Measurements from ENCODE around the gene FBXO31. TPM values are rescaled to one million over a fixed set of nuclear protein-coding genes. Genes with fewer than 3 reads are reported as not detected.
"Not testable (repeated sequence)": the region's sequence is repeated elsewhere in the genome, so short reads cannot be mapped to it uniquely, and the experiment has no call there.

The FBXO31 gene
- polyA plus RNA-seq, 3 donors from 2014 or later, result 13.0 to 24.8 (median 14.9) TPM

- Mint-ChIP-seq H3K4me3 (no peak overlapping the region), H3K36me3 (peaks cover 10 to 39% (median 14%) of the 10 kb centered on the region in 3 donors)
These were observed 23.0 kb upstream of the FBXO31 start for GRCh38 chr16:87406495-87407088.

GRCh38 chr16:87404764-87405625, 21.4 kb upstream of the FBXO31 start:
- no peak for DNase-seq
- peaks cover 10 to 32% (median 10%) of the 10 kb centered on the region in 3 donors for H3K36me3 Mint-ChIP-seq
- H3K27ac Mint-ChIP-seq, result no peak overlapping the region
- H3K9me3 Mint-ChIP-seq, result no peaks in the 10 kb centered on the region
- H3K4me1 Mint-ChIP-seq, result peaks cover 0 to 11% of the 10 kb centered on the region in 2 donors
- H3K4me3 Mint-ChIP-seq, result no peak overlapping the region
- peaks cover 0 to 11% (median 8%) of the 10 kb centered on the region in 3 donors for H3K27me3 Mint-ChIP-seq (ENCODE audit: low read depth in 3 of 3)

More at GRCh38 chr16:87406495-87407088, 23.0 kb upstream of the FBXO31 start:
- H3K9me3 Mint-ChIP-seq, result no peaks in the 10 kb centered on the region
- no peak for DNase-seq
- peak overlapping the region in 2 of 6 donors; percentile 57 to 58 for H3K27ac Mint-ChIP-seq
- peaks cover 0 to 11% of the 10 kb centered on the region in 2 donors for H3K4me1 Mint-ChIP-seq
- peaks cover 0 to 8% (median 6%) of the 10 kb centered on the region in 3 donors for H3K27me3 Mint-ChIP-seq (ENCODE audit: low read depth in 3 of 3)

GRCh38 chr16:87395181-87395842, 11.7 kb upstream of the FBXO31 start:
- Mint-ChIP-seq H3K27ac (peak overlapping the region in 4 of 6 donors; percentile 15 to 90 (median 48)), H3K4me1 (peaks cover 41 to 50% of the 10 kb centered on the region in 2 donors), H3K36me3 (peaks cover 4 to 5% (median 4%) of the 10 kb centered on the region in 3 donors)

GRCh38 chr16:87393680-87394055, 10.1 kb upstream of the FBXO31 start:
- Mint-ChIP-seq H3K36me3 (no peaks in the 10 kb centered on the region), H3K4me3 (peak overlapping the region; percentile 90 to 95 (median 90)), H3K4me1 (peaks cover 46 to 54% of the 10 kb centered on the region in 2 donors), H3K27ac (peak overlapping the region; percentile 89 to 97 (median 94)), H3K9me3 (no peaks in the 10 kb centered on the region), H3K27me3 (ENCODE audit: low read depth in 3 of 3) (peaks cover under 1 to 26% (median 5%) of the 10 kb centered on the region in 3 donors)
- DNase-seq, result no peak

More at GRCh38 chr16:87395181-87395842, 11.7 kb upstream of the FBXO31 start:
- no peak for DNase-seq
- Mint-ChIP-seq H3K4me3 (peak overlapping the region in 2 of 5 donors; percentile 1 to 42), H3K9me3 (no peaks in the 10 kb centered on the region), H3K27me3 (ENCODE audit: low read depth in 3 of 3) (peaks cover 0 to 29% (median 5%) of the 10 kb centered on the region in 3 donors)

- peak in 2 of 3 donors; percentile 38 to 39 for DNase-seq
- H3K27ac Mint-ChIP-seq, result peak overlapping the region; percentile 89 to 97 (median 94)
- peak overlapping the region; percentile 90 to 95 (median 90) for H3K4me3 Mint-ChIP-seq
- H3K36me3 Mint-ChIP-seq, result no peaks in the 10 kb centered on the region
- H3K27me3 Mint-ChIP-seq (ENCODE audit: low read depth in 3 of 3), result peaks cover 5 to 26% (median 6%) of the 10 kb centered on the region in 3 donors
- H3K9me3 Mint-ChIP-seq, result no peaks in the 10 kb centered on the region
- peaks cover 49 to 61% of the 10 kb centered on the region in 2 donors for H3K4me1 Mint-ChIP-seq
These were observed 9.5 kb upstream of the FBXO31 start for GRCh38 chr16:87392821-87393679.

GRCh38 chr16:87391950-87392820, 8.6 kb upstream of the FBXO31 start, which contains the start of gene MAP1LC3B:
Gene MAP1LC3B (plus strand): TSS chr16:87392336. CDS start chr16:87392428, 92 bp downstream.
- Mint-ChIP-seq H3K36me3 (no peaks in the 10 kb centered on the region), H3K4me1 (peaks cover 57 to 63% of the 10 kb centered on the region in 2 donors), H3K9me3 (no peaks in the 10 kb centered on the region), H3K27ac (peak within 1 kb of the TSS; percentile 92 to 97 (median 95)), H3K4me3 (peak within 1 kb of the TSS; percentile 90 to 95 (median 90)), H3K27me3 (ENCODE audit: low read depth in 3 of 3) (peaks cover 7 to 26% (median 10%) of the 10 kb centered on the region in 3 donors)
- peak; percentile 100 for DNase-seq

- H3K9me3 Mint-ChIP-seq, result no peaks in the 10 kb centered on the region
- peak overlapping the region; percentile 89 to 96 (median 95) for H3K27ac Mint-ChIP-seq
- peaks cover 7 to 26% (median 10%) of the 10 kb centered on the region in 3 donors for H3K27me3 Mint-ChIP-seq (ENCODE audit: low read depth in 3 of 3)
- no peak for DNase-seq
- no peaks in the 10 kb centered on the region for H3K36me3 Mint-ChIP-seq
- H3K4me3 Mint-ChIP-seq, result peak overlapping the region; percentile 79 to 88 (median 86)
- H3K4me1 Mint-ChIP-seq, result peaks cover 59 to 63% of the 10 kb centered on the region in 2 donors
These were observed 7.9 kb upstream of the FBXO31 start for GRCh38 chr16:87391324-87391949.

GRCh38 chr16:87390641-87391323, 7.2 kb upstream of the FBXO31 start:
- peaks cover 7 to 26% (median 10%) of the 10 kb centered on the region in 3 donors for H3K27me3 Mint-ChIP-seq (ENCODE audit: low read depth in 3 of 3)
- no peaks in the 10 kb centered on the region for H3K9me3 Mint-ChIP-seq
- no peak for DNase-seq
- peak overlapping the region; percentile 79 to 88 (median 86) for H3K4me3 Mint-ChIP-seq
- H3K36me3 Mint-ChIP-seq, result no peaks in the 10 kb centered on the region
- peak overlapping the region; percentile 89 to 96 (median 95) for H3K27ac Mint-ChIP-seq
- H3K4me1 Mint-ChIP-seq, result peaks cover 61 to 65% of the 10 kb centered on the region in 2 donors

GRCh38 chr16:87389914-87390313, 6.3 kb upstream of the FBXO31 start:
- Mint-ChIP-seq H3K27ac (peak overlapping the region; percentile 79 to 97 (median 88)), H3K27me3 (ENCODE audit: low read depth in 3 of 3) (peaks cover 7 to 23% (median 13%) of the 10 kb centered on the region in 3 donors), H3K4me1 (peaks cover 54 to 63% of the 10 kb centered on the region in 2 donors), H3K4me3 (peak overlapping the region in 3 of 5 donors; percentile 7 to 54 (median 8))
- not testable (repeated sequence) for H3K9me3 Mint-ChIP-seq, H3K36me3 Mint-ChIP-seq, DNase-seq

GRCh38 chr16:87389245-87389644, 5.7 kb upstream of the FBXO31 start:
- DNase-seq, result no peak
- peaks cover 7 to 29% (median 17%) of the 10 kb centered on the region in 3 donors for H3K27me3 Mint-ChIP-seq (ENCODE audit: low read depth in 3 of 3)
- H3K4me1 Mint-ChIP-seq, result peaks cover 47 to 56% of the 10 kb centered on the region in 2 donors
- peak overlapping the region in 2 of 5 donors; percentile 18 to 54 for H3K4me3 Mint-ChIP-seq
- H3K27ac Mint-ChIP-seq, result peak overlapping the region; percentile 79 to 97 (median 88)
- H3K36me3 Mint-ChIP-seq, result no peaks in the 10 kb centered on the region
- H3K9me3 Mint-ChIP-seq, result no peaks in the 10 kb centered on the region

GRCh38 chr16:87388818-87389134, 5.2 kb upstream of the FBXO31 start:
- no peak for DNase-seq
- peak overlapping the region; percentile 95 to 99 (median 97) for H3K27ac Mint-ChIP-seq
- peaks cover 45 to 51% of the 10 kb centered on the region in 2 donors for H3K4me1 Mint-ChIP-seq
- H3K27me3 Mint-ChIP-seq (ENCODE audit: low read depth in 3 of 3), result peaks cover 12 to 29% (median 22%) of the 10 kb centered on the region in 3 donors
- H3K4me3 Mint-ChIP-seq, result peak overlapping the region; percentile 61 to 85 (median 72)
- peaks cover 0 to 2% (median 0%) of the 10 kb centered on the region in 6 donors for H3K9me3 Mint-ChIP-seq
- no peaks in the 10 kb centered on the region for H3K36me3 Mint-ChIP-seq
